H1 (cell line): ENCODE data around the gene HDAC3.

Experiments
- ATF2 ChIP-seq: IDR thresholded peaks from 2 replicates; pipeline ENCODE4 v1.6.1; 2012; ENCODE audit warnings: low read length, inconsistent platforms
- POLR2A ChIP-seq, 2 experiments: IDR thresholded peaks; 1 replicate in 1 of 2; 2 replicates in 1 of 2; pipeline ENCODE4 v1.6.1; 2011; ENCODE audit warnings: low read depth in 2 of 2, low read length in 2 of 2, mild to moderate bottlenecking in 2 of 2; ENCODE audit errors: control extremely low read depth in 1 of 2
- RFX5 ChIP-seq: IDR thresholded peaks from 2 replicates; pipeline ENCODE4 v1.6.1; 2011; ENCODE audit warnings: low read depth, low read length, improper control_type of control experiment, borderline replicate concordance
- SP4 ChIP-seq: IDR thresholded peaks from 2 replicates; pipeline ENCODE4 v1.6.1; 2012; ENCODE audit warnings: low read length, inconsistent platforms
- SRF ChIP-seq: IDR thresholded peaks from 2 replicates; pipeline ENCODE4 v1.6.1; 2011; ENCODE audit warnings: mild to moderate bottlenecking, low read depth, low read length, moderate library complexity
- SUZ12 ChIP-seq: fragments of 200-600 bp; sonication (generic); IDR thresholded peaks from 2 replicates; pipeline ENCODE4 v1.6.1; 2012; ENCODE audit warnings: mild to moderate bottlenecking, inconsistent platforms, low read length, moderate library complexity, mixed read lengths
- TCF12 ChIP-seq: IDR thresholded peaks from 2 replicates; pipeline ENCODE4 v1.6.1; 2011; ENCODE audit warnings: low read depth, mild to moderate bottlenecking, low read length
- TF ChIP-seq, protein P1 (sequence below), 3 experiments: IDR thresholded peaks; 1 replicate in 2 of 3; 2 replicates in 1 of 3; pipeline versions ENCODE4 v1.5.1 to v1.6.1; 2011; ENCODE audit warnings: low read length in 3 of 3, mild to moderate bottlenecking in 3 of 3, inconsistent platforms in 2 of 3, low read depth in 1 of 3, moderate library complexity in 1 of 3; ENCODE audit not compliant: insufficient read depth in 1 of 3; ENCODE audit errors: control extremely low read depth in 1 of 3

GRCh38 chr5:141617128-141617527 is 19.5 kb downstream of the HDAC3 start:
- no peak for TF ChIP-seq SUZ12
- no peak for TF ChIP-seq POLR2A (IDR thresholded peaks at IDR 0.05; ENCODE audit: control extremely low read depth in 1 of 2, low read depth in 2 of 2, low read length in 2 of 2)
- TF ChIP-seq SP4 = no peak
- TF ChIP-seq, protein P1, sequence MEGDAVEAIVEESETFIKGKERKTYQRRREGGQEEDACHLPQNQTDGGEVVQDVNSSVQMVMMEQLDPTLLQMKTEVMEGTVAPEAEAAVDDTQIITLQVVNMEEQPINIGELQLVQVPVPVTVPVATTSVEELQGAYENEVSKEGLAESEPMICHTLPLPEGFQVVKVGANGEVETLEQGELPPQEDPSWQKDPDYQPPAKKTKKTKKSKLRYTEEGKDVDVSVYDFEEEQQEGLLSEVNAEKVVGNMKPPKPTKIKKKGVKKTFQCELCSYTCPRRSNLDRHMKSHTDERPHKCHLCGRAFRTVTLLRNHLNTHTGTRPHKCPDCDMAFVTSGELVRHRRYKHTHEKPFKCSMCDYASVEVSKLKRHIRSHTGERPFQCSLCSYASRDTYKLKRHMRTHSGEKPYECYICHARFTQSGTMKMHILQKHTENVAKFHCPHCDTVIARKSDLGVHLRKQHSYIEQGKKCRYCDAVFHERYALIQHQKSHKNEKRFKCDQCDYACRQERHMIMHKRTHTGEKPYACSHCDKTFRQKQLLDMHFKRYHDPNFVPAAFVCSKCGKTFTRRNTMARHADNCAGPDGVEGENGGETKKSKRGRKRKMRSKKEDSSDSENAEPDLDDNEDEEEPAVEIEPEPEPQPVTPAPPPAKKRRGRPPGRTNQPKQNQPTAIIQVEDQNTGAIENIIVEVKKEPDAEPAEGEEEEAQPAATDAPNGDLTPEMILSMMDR (IDR thresholded peaks at IDR 0.05; ENCODE audit: control extremely low read depth in 1 of 3, insufficient read depth in 1 of 3, low read depth in 1 of 3, low read length in 3 of 3) = no peak
- TF ChIP-seq SRF = no peak
- TF ChIP-seq TCF12 = no peak
- TF ChIP-seq RFX5 = no peak
- TF ChIP-seq ATF2 = no peak
